ENCODE measurements around the gene EGLN3.

Gene EGLN3

GRCh38 chr14:33917661-33918060 lies 33.2 kb downstream of the EGLN3 start:
- no peak for DNase-seq (ENCODE audit: low spot score)
- TF ChIP-seq, protein P1, sequence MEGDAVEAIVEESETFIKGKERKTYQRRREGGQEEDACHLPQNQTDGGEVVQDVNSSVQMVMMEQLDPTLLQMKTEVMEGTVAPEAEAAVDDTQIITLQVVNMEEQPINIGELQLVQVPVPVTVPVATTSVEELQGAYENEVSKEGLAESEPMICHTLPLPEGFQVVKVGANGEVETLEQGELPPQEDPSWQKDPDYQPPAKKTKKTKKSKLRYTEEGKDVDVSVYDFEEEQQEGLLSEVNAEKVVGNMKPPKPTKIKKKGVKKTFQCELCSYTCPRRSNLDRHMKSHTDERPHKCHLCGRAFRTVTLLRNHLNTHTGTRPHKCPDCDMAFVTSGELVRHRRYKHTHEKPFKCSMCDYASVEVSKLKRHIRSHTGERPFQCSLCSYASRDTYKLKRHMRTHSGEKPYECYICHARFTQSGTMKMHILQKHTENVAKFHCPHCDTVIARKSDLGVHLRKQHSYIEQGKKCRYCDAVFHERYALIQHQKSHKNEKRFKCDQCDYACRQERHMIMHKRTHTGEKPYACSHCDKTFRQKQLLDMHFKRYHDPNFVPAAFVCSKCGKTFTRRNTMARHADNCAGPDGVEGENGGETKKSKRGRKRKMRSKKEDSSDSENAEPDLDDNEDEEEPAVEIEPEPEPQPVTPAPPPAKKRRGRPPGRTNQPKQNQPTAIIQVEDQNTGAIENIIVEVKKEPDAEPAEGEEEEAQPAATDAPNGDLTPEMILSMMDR (IDR thresholded peaks at IDR 0.05; ENCODE audit: extremely low read depth, insufficient read depth, missing control alignments) = no peak
- in situ Hi-C loops (cut with MboI; ENCODE audit: low pct_unique_long_range_greater_than_20kb, low sequenced_read_pairs, unreplicated experiment) = no loop called here

DNA sequence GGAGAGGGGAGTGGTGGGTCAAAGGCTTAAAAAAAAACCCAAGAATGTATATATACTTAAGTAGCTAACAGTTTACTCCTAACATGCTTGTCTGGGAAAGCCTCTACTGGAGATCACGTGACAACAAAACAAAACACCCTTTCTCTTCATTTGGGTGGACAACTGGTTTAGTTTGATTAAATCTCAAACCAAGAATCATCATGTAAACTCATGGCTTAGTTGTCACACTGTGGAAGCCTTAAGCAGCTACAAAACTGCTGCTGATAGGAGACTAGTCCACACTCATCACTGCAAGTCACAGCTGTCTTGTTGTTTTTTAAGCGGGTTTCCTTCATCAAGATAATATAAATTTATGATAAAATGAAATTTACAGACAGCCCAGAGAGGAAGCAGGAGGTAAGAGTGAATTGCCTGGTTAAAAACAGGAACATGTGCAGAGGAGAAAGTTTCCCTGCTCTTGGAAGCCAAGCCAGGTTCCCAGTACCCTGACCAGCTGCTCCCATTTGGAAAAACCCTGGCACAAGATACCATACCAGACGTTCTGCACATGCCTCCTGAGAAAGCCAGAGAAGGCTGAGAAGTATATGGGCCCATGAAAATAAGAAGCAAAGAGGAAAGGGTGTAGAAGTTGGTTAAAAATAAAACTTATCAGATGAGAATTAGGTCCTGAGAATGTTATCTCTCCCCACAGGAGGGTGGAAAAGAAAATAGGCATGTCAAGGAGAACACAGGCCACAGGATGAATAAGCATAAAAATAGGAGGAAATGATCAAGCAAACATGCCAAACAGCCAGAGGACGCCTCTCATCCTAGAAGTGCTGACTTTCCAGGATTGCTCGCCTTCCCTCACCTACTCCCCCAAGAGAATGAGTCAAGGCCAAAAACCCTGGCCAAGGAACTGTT lies 34.0 kb downstream of the EGLN3 start:
- DNase-seq (ENCODE audit: low spot score) = no peak
- TF ChIP-seq, protein P1 (IDR thresholded peaks at IDR 0.05; ENCODE audit: extremely low read depth, insufficient read depth, missing control alignments) = no peak
- in situ Hi-C loops (cut with MboI; ENCODE audit: low pct_unique_long_range_greater_than_20kb, low sequenced_read_pairs, unreplicated experiment) = no loop called here

- no peak for DNase-seq (ENCODE audit: low spot score)
- TF ChIP-seq, protein P1 (IDR thresholded peaks at IDR 0.05; ENCODE audit: extremely low read depth, insufficient read depth, missing control alignments) = no peak
- in situ Hi-C loops (cut with MboI; ENCODE audit: low pct_unique_long_range_greater_than_20kb, low sequenced_read_pairs, unreplicated experiment) = no loop called here
Observed at GRCh38 chr14:33915682-33916081, 35.2 kb downstream of the EGLN3 start.

DNA sequence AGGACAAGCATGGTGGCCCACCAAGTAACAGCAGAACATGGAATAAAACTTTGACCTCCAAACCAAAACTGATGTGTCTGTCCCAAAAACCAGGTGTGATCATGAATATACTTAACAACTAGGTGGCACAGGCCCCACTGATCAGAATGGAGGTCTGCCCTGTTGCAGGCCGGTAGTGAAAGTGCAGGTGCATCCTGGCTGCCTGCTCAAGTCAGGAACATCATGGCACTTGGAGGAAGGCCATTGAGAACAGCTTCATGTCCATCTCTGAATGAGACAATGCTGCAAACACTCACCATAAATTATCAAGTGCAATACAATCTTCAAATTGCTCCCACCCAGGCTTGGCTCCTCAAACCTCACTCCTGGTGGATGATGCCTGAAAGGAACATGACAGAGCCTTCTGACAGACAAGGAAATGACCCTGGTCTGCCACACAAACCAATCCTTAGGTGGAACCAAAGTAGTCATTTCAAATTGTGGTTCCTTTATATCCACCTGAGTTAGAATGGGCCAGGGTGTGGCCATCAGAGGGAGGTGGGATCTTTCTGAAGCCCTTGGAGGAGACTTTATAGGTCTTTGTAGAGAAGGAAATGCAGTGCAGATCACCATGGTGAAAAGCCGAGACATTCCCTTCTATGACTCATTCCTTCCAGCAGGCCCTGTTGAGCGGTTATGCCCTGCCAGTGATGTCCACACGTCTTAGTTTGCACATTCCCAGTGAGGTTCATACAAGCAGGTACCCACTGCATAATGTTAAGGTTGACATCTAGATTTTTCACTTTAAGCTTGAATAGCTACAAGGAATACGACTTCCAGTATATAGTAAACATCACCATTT lies 36.0 kb downstream of the EGLN3 start:
- TF ChIP-seq, protein P1 (IDR thresholded peaks at IDR 0.05; ENCODE audit: extremely low read depth, insufficient read depth, missing control alignments) = no peak
- no peak for DNase-seq (ENCODE audit: low spot score)
- in situ Hi-C loops (cut with MboI; ENCODE audit: low pct_unique_long_range_greater_than_20kb, low sequenced_read_pairs, unreplicated experiment) = no loop called here

- TF ChIP-seq, protein P1 (IDR thresholded peaks at IDR 0.05; ENCODE audit: extremely low read depth, insufficient read depth, missing control alignments) = no peak
- no peak for DNase-seq (ENCODE audit: low spot score)
- in situ Hi-C loops (cut with MboI; ENCODE audit: low pct_unique_long_range_greater_than_20kb, low sequenced_read_pairs, unreplicated experiment) = no loop called here
Observed at GRCh38 chr14:33911046-33911445, 39.8 kb downstream of the EGLN3 start.

DNA sequence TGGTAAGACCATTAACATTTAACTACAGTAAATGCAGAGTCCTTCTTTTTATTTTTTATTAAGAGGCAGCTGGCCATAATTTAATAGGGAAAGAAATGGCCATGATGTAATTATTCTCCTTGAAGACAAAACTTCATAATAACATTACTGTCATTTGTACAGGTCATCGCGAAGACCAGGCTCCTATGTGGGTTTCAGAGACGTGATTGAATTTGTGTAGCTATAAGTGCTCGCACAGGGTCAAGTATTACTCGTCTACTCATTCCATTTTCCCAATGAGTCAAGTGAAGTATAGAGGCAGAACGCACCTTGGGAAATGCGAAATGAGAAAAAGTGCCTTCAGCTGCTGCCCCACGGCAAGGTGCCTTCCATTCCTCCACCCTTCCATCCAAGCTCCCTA lies 40.4 kb downstream of the EGLN3 start:
- TF ChIP-seq, protein P1 (IDR thresholded peaks at IDR 0.05; ENCODE audit: extremely low read depth, insufficient read depth, missing control alignments) = no peak
- in situ Hi-C loops (cut with MboI; ENCODE audit: low pct_unique_long_range_greater_than_20kb, low sequenced_read_pairs, unreplicated experiment) = no loop called here
- DNase-seq (ENCODE audit: low spot score) = no peak
